ENCODE data around the gene MEGF8. TPM values are rescaled to one million over a fixed set of nuclear protein-coding genes. Genes with fewer than 3 reads are reported as not detected.

MEGF8 gene
- total and polyA plus RNA-seq, 9 of the 15 experiments (the other 6 are each of a cell fraction or from before 2014, with no cell fraction given) = 0.28 to 13.1 (median 3.0) TPM

DNA sequence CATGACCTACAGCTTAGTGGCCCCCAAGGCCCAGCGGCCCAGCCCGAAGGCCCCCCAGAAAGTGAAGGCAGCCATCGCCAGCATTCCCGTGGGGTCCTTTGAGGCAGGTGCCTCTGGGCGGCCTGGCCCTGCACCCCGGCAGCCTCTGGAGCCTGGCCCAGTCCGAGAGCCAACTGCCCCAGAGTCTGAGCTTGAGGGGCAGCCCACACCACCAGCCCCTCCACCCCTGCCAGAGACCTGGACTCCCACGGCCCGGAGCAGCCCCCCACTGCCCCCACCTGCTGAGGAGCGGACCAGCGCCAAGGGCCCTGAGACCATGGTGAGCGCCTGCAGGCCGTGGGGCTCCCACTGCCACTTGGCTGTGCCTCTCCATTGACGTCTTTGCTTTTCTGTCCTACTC is 32.5 kb upstream of the MEGF8 start (continued):
- TF ChIP-seq, protein P1, sequence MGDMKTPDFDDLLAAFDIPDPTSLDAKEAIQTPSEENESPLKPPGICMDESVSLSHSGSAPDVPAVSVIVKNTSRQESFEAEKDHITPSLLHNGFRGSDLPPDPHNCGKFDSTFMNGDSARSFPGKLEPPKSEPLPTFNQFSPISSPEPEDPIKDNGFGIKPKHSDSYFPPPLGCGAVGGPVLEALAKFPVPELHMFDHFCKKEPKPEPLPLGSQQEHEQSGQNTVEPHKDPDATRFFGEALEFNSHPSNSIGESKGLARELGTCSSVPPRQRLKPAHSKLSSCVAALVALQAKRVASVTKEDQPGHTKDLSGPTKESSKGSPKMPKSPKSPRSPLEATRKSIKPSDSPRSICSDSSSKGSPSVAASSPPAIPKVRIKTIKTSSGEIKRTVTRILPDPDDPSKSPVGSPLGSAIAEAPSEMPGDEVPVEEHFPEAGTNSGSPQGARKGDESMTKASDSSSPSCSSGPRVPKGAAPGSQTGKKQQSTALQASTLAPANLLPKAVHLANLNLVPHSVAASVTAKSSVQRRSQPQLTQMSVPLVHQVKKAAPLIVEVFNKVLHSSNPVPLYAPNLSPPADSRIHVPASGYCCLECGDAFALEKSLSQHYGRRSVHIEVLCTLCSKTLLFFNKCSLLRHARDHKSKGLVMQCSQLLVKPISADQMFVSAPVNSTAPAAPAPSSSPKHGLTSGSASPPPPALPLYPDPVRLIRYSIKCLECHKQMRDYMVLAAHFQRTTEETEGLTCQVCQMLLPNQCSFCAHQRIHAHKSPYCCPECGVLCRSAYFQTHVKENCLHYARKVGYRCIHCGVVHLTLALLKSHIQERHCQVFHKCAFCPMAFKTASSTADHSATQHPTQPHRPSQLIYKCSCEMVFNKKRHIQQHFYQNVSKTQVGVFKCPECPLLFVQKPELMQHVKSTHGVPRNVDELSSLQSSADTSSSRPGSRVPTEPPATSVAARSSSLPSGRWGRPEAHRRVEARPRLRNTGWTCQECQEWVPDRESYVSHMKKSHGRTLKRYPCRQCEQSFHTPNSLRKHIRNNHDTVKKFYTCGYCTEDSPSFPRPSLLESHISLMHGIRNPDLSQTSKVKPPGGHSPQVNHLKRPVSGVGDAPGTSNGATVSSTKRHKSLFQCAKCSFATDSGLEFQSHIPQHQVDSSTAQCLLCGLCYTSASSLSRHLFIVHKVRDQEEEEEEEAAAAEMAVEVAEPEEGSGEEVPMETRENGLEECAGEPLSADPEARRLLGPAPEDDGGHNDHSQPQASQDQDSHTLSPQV (IDR thresholded peaks at IDR 0.05) = no peak
- TF ChIP-seq ARID1B (IDR thresholded peaks at IDR 0.05) (no peak), ESRRA (IDR thresholded peaks at IDR 0.05; ENCODE audit: borderline replicate concordance, low read depth) (no peak), GTF2E2 (tag; IDR thresholded peaks at IDR 0.05) (no peak), GATAD2A (IDR thresholded peaks at IDR 0.05) (no peak), HNRNPLL (IDR thresholded peaks at IDR 0.05; ENCODE audit: low read depth, low read length, poor library complexity, severe bottlenecking) (no peak), EWSR1 (IDR thresholded peaks at IDR 0.05; ENCODE audit: borderline replicate concordance, low read depth, partially characterized antibody) (no peak)

DNA sequence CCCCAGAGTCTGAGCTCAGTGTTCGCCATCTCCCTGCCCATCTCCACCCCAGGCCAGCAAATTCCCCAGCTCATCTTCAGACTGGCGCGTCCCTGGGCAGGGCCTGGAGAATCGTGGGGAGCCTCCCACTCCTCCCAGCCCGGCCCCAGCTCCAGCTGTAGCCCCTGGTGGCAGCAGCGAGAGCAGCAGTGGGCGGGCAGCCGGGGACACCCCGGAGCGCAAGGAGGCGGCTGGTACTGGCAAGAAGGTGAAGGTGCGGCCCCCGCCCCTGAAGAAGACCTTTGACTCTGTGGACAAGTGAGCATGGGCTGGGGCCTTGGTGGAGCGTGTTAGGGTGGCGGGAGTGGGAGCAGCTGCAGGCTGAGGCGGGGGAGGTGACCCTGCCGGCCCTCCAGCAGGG is 31.9 kb upstream of the MEGF8 start:
- no peak for ATAC-seq
- WGBS (ENCODE audit: insufficient coverage, low coverage, missing lambda C conversion rate) = 89% methylated on average over 6 of the region's 17 CpGs
- TF ChIP-seq RBFOX2 (IDR thresholded peaks at IDR 0.05; ENCODE audit: low read depth, low read length) = peak; percentile 19; the same call in 1 of the 2 replicates
- no peak for TF ChIP-seq POLR3G (IDR thresholded peaks at IDR 0.05; ENCODE audit: extremely low read depth, insufficient read length, insufficient replicate concordance)
- TF ChIP-seq, protein P2, sequence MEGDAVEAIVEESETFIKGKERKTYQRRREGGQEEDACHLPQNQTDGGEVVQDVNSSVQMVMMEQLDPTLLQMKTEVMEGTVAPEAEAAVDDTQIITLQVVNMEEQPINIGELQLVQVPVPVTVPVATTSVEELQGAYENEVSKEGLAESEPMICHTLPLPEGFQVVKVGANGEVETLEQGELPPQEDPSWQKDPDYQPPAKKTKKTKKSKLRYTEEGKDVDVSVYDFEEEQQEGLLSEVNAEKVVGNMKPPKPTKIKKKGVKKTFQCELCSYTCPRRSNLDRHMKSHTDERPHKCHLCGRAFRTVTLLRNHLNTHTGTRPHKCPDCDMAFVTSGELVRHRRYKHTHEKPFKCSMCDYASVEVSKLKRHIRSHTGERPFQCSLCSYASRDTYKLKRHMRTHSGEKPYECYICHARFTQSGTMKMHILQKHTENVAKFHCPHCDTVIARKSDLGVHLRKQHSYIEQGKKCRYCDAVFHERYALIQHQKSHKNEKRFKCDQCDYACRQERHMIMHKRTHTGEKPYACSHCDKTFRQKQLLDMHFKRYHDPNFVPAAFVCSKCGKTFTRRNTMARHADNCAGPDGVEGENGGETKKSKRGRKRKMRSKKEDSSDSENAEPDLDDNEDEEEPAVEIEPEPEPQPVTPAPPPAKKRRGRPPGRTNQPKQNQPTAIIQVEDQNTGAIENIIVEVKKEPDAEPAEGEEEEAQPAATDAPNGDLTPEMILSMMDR (IDR thresholded peaks at IDR 0.05 in 2 of 3, conservative IDR thresholded peaks at IDR 0.05 in 1 of 3; ENCODE audit: insufficient read depth in 2 of 3, low read depth in 1 of 3, low read length in 3 of 3) = peak in 1 of 3 experiments; percentile 5; a peak in 1 of 6 replicates
- no peak for TF ChIP-seq ARHGAP35 (IDR thresholded peaks at IDR 0.05; ENCODE audit: partially characterized antibody)
- TF ChIP-seq POLR2A (conservative IDR thresholded peaks at IDR 0.05) = 0 out of 2 replicates have a peak, but pooled peaks have one; percentile 5
- TF ChIP-seq, protein P3, sequence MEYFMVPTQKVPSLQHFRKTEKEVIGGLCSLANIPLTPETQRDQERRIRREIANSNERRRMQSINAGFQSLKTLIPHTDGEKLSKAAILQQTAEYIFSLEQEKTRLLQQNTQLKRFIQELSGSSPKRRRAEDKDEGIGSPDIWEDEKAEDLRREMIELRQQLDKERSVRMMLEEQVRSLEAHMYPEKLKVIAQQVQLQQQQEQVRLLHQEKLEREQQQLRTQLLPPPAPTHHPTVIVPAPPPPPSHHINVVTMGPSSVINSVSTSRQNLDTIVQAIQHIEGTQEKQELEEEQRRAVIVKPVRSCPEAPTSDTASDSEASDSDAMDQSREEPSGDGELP (CRISPR knock-in tag; IDR thresholded peaks at IDR 0.05; ENCODE audit: borderline replicate concordance) = peak; percentile 46; the same call in 1 of the 2 replicates
- no peak for TF ChIP-seq HNRNPH1 (optimal IDR thresholded peaks at IDR 0.05; ENCODE audit: low read depth, low read length)

More for the DNA sequence above, 31.9 kb upstream of the MEGF8 start:
- no peak overlapping the region for H3K27ac ChIP-seq (ENCODE audit: extremely low read depth, low read depth, low read length)
- POLR2A ChIA-PET = interaction anchor here (0.6 to 1.2 kb wide), 3 partner anchors 8 to 47 kb away, joined by 3 to 5 read pairs (median 3); partner anchors contain the start of genes PAFAH1B3 and PRR19
- in situ Hi-C loops (cut with MboI) (no loop called here), intact Hi-C loops (cut with micrococcal nuclease) (no loop called here)
- peaks cover 0 to 68% of the 10 kb centered on the region in 2 experiments; a peak in 3 of 5 replicates for H3K4me1 ChIP-seq (replicated peaks in 1 of 2; ENCODE audit: control insufficient read depth in 2 of 2, insufficient read depth in 2 of 2, low read length in 2 of 2)
- H3K9me1 ChIP-seq (ENCODE audit: control insufficient read depth, insufficient read depth, low read length) = no peaks in the 10 kb centered on the region
- FAIRE-seq (no peak), DNase-seq (ENCODE audit: extremely low read depth in 1 of 4, low spot score in 3 of 4) (no peak)
- H3K4me3 ChIP-seq = no peak overlapping the region
- H3K9ac ChIP-seq (ENCODE audit: insufficient read depth in 1 of 2, low read depth in 2 of 2, low read length in 2 of 2) = 0 out of 4 replicates have a peak overlapping the region, but pooled peaks of 1 of the 2 experiments have one; percentile 9
- no peak overlapping the region for H3K4me2 ChIP-seq (ENCODE audit: insufficient read depth, low read length)
- CTCF ChIA-PET (ENCODE audit: low intra/inter-chr PET ratio) = no interaction called here
- H3K27me3 ChIP-seq (ENCODE audit: control insufficient read depth in 2 of 2, insufficient read depth in 2 of 2, low read length in 2 of 2) = no peaks in the 10 kb centered on the region
- H3K36me3 ChIP-seq (ENCODE audit: control insufficient read depth, insufficient read depth, low read length) = peaks cover 89% of the 10 kb centered on the region; the same call in 2 of the 3 replicates
- no peak overlapping the region for H2AFZ ChIP-seq (ENCODE audit: low read depth, low read length)
- no TSS peak for BruUV-seq (replicated peaks)
- H3K79me2 ChIP-seq (ENCODE audit: control insufficient read depth, insufficient read depth, low read length) = no peaks in the 10 kb centered on the region
- H4K20me1 ChIP-seq (replicated peaks; ENCODE audit: control insufficient read depth, insufficient read depth, low read length) = peaks cover 7% of the 10 kb centered on the region; the same call in 1 of the 2 replicates
- H3K9me3 ChIP-seq (replicated peaks; ENCODE audit: control insufficient read depth, insufficient read depth, low read depth, low read length) = no peaks in the 10 kb centered on the region

Measured in K562 (cell line).